LoVo (cell line): ENCODE data around the gene ARL8B.
"Not testable (repeated sequence)": the region's sequence is repeated elsewhere in the genome, so short reads cannot be mapped to it uniquely, and the experiment has no call there.

ENCODE experiments used
- DNase-seq: peaks from one replicate; pipeline ENCODE4 v3.0.0-alpha.2; 2016; ENCODE audit warnings: low spot score

Gene ARL8B

DNA sequence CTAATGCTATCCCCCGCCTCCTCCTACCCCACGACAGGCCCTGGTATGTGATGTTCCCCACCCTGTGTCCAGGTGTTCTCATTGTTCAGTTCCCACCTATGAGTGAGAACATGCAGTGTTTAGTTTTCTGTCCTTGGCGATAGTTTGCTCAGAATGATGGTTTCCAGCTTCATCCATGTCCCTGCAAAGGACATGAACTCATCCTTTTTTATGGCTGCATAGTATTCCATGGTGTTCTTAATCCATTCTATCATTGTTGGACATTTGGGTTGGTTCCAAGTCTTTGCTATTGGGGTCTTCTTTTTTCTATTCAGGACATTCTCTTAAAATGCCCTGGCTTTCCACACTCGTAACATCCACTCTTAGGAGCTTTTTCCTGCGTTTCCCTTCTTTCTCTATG lies 25.1 kb downstream of the ARL8B start:
- DNase-seq, result not testable (repeated sequence)

DNA sequence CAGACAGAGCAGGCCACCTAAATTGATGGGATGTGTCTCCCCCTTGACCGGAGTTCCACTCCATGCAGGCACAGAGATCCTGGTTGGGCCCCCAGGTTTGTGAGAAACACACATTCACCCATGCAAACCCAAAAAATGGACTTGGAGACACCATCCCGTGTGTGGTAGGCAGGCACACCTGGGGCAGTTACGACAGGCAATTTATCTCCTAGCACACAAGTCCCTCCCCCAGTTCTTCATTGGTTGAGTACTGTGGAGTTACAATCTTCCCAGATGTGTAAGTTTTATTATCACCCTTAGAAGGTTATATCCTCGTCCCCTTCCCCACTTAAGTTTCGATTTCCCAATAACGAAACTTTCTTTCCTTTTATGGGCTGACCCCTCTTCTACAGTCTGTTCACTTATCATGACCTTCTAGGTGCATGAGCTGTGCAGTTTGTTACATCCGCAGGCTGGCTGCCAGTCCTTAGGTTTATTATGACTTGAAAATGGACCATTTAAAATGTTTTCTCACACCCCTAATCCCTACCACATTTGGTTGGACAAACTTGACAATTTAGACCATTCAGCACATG lies 27.3 kb downstream of the ARL8B start:
- DNase-seq, result no peak

DNA sequence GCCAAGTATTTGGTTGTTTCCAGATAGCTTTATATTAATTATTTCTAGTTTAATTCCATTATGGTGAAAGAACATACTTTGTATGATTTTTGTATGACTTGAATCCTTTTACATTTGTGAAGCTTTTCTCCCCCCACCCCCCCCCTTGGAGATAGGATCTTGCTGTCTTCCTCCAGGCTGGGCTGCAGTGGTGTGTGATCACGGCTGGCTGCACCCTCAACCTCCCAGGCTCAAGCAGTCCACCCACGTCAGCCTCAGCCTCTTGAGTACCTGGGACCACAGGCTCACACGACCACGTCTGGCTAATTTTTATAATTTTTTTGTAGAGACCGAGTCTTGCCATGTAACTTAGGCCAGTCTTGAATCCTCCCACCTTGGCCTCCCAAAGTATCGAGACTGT lies 29.5 kb downstream of the ARL8B start:
- no peak for DNase-seq

DNA sequence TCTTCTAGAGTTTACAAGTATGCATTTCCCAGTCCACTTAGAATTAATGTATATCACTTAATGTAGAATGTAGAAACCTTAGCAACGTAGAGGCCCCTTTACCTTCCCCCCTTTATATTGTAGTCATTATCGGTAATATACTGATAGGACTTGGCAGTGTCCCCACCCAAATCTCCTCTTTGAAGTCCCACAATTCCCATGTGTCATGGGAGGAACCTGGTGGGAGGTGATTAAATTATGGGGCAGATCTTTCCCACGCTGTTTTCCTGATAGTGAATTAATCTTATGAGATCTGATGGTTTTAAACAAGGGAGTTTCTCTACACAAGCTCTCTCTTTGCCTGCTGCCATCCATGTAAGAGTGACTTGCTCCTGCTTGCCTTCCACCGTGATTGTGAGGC lies 31.0 kb downstream of the ARL8B start:
- DNase-seq, result no peak

DNA sequence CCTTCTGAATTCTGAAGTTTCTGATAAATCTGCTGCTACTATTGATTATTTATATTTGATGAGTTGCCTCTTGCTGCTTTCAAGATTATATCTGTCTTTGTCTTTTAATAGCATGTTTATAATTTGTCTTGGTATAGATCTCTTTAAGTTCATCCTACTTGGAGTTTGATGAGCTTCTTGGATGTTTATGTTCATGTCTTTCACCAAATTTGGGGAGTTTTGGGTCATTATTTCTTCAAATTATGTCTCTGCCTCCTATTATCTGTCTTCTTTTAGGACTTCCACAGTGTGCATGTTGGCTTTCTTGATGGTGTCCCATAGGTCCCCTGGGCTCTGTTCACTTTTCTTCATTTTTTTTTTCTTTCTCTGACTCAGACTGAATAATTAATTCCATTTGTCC lies 33.1 kb downstream of the ARL8B start:
- DNase-seq, result no peak

DNA sequence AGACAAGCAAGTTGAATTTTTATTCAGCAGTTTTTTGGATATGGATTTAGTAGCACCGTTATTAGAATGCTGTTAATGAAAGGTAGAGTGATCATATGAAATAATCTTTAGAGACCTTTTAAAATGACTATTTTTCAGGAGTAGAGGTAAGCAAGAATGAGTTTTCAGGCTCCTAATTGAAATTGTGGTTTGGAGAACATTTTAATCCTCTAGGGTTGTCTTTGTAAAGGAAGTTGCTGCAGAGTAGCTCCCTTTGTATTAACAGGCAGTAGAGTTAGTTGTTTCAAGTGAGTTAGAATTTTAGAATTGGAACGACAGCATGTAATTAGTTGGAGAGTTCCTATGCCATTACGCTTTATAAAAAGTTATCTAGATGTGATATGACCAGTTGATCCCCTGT lies 38.2 kb downstream of the ARL8B start:
- DNase-seq, result no peak

DNA sequence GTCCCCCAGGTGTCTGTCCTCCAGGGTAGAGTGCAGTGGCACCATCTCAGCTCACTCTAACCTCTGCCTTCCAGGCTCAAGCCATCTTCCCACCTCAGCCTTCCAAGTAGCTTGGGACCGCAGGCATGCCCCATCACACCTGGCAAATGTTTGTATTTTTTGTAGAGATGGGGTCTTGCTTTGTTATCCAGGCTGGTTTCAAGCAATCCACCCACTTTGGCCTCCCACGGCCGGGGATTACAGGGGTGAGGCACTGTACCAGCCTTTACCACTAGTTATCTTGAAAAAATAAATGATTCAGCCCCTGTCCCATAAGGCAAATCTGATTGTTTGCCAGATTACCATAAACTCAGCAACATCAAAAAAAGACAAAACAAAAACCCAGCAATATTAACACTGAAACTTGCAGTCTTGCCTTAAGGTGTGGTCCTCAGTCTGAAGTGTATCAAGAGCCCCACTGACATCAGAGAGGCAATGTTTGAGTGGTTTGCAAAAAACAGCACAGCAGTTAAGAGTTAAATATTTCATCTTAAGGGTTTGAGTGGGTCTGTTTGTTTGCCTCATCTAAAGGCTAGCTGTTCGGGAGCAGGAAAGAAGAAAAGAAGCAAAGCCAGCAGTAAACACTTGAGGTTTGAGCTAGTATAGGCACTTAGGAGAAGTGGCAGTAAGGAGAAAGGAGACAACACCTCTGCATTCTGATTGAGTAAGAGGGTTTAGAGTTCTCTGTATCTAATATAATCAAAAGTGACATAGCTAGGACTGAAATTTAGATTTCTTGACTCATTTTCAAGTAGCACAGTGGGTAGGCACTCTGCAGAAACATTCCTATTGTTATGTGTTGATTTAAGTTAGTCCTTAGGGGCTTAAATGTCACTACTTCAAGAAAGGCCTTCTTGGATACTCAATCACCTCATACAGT lies 39.1 kb downstream of the ARL8B start:
- DNase-seq, result no peak

DNA sequence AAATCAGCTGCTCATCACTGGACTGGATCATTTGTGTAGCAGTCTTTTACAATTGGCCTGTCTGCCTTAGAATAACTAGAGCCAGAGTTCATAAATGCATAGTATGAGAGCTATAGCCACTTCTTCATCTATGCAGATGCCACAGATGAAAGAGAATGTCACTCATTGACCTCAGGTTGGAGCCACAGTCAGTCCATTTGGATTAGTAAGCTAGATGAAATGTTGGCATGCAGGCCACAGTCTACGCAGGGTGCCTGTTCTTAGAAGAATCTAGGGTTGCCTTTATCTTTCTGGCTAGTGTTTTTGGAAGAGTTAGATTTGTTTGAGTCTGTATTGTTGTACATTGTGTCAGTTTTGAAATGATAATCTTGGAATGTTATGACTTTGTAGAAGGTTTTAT lies 40.0 kb downstream of the ARL8B start:
- no peak for DNase-seq

DNA sequence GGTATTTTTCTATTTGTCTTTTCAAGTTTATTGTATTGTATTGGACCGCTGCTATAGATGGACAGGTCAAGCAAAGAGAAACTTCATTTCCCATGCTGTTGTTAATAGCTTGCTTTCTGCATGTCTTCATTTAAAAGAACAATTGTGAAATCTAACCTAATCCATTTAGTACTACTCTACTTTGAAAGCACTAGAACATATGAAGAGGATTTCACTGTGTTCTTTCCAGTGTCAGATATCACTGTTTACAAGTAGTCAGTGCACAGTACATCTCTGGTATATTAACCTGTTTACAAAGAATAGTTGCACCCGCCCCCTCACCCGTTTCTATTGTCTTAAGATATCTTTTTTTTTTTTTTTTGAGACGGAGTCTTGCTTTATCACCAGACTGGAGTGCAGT lies 43.6 kb downstream of the ARL8B start:
- no peak for DNase-seq

DNA sequence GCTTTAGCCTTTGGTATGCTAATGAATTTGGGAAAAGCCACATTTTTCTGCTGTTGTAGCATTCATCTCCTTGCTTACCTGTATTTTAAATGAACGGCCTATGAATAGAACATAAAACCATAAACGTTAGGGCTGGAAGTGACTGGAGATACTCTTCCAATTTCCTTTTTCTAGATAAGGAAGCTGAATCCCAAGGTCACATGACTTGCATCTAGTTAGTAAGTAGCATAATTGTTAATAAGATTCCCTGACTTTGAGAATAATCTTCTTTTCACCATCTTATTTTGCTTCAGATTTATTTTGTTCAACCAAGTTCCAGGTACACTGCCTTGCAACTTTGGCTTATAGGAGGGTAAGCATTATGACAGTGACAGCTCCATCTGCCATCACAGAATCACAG lies 44.8 kb downstream of the ARL8B start:
- no peak for DNase-seq

DNA sequence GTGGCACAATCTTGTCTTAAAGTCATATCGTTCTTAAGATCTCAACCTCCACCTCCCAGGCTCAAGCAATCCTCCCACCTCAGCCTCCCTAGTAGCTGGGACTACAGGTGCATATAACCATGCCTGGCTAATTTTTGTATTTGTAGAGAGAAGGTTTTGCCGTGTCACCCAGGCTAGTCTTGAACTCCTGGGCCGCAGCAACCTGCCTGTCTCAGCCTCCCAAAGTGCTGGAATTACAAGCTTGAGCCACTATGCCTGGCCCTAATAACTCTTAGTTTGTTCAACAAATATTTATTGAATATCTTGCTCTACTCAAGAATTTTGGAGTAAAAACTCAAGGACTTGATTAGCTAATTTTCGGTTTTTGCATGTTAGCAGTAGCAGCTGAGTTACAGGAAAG lies 46.0 kb downstream of the ARL8B start:
- DNase-seq, result no peak

DNA sequence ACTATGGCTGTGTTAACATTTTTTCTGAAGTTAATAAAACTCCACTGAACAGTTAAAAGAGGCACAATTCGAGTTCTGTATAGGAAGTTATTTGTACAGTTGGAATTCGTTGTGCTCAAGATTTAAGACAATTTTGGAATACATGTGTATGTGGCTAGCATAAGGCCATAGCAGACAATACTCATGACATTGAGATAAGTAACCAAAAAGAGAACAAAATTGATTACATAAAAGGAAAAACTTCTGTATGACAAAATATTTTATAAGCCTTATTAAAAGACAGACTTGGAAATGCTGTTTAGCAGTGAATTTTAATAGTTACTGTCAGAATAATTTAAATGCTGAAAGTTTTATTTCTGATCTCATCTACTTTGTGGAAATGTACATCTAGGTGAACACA lies 47.7 kb downstream of the ARL8B start:
- DNase-seq, result no peak

DNA sequence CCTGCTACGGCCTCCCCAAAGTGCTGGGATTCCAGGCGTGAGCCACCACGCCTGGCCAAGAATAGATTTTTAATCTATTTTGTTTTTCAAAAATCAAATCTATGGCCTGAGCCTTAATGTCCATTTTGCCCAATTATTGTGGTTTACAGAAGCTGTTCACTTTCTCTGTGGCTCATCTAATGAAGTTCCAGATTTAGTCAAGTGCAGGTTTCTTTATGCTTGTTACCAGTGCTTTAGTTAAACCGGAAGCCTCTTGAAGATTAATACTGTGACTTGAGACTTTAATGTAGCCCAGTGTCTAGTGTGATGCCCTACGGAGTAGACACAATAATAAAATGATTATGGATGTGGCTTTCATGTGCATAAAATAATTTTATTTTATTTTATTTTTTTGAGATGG lies 48.9 kb downstream of the ARL8B start:
- DNase-seq, result no peak

DNA sequence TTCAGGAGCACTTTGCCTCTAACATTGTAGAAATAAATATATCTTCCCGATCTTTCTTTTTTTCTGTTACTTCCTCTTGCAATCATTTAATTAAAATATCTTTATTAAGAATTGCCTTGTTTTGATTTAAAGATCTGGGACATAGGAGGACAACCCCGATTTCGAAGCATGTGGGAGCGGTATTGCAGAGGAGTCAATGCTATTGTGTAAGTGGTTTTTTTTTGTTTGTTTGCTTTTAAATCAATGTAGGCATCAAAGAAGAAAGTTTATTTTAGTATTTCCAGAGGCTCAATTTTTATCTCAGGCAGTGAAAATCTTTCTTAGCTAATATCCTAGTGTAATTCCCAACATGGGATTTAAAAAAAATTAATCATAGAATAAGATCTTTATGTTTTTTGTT lies 49.9 kb downstream of the ARL8B start:
- DNase-seq, result no peak

DNA sequence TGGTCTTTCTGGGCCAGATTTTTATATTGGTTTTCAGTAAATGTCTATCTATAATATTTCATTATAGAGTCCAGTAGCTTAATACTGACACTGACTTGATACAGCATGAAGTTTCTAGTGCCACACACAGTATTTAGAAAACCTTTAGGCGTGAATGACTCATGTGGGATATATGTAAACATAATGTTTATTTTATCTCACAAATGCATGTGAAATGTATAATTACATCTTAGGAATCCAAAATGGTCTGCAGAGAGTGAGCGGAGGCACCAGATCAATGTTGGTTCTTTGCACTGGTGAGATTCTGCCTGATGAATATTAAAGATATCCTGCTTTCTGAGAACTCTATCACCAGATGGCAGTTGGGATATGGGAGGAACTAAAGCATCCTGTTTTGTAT lies 56.9 kb downstream of the ARL8B start:
- DNase-seq, result not testable (repeated sequence)

DNA sequence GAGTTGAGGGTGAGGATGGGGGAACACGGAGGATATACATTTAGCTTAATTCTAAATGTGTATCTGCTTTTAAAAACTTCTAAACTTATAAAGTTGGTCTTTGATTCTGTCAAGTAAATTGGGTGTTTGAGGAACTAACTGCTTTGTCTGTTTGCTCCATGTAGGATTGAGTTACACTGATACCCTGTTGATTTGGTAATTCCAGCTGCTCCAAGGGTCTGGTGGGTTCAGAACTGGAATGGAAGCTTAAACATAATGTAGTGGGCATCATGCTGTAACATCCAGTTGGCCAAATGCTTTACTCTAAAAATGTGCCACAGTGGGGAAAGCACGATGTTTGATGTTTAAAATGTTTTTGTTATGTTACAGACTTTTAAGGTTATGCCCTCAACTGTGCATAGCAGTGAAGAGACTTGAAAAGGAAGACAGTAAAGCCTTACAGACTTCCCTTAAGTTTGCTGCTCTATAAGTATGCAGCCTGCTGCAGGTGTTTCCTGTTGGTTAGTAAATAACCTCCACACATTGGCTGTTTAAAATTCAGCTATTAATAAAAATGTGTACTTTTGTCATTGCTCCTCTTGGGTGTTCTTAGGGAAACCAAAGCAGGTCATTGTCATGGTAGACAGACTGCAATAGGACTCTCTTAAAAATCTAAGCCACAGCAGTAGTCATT lies 59.5 kb downstream of the ARL8B start:
- DNase-seq, result no peak

DNA sequence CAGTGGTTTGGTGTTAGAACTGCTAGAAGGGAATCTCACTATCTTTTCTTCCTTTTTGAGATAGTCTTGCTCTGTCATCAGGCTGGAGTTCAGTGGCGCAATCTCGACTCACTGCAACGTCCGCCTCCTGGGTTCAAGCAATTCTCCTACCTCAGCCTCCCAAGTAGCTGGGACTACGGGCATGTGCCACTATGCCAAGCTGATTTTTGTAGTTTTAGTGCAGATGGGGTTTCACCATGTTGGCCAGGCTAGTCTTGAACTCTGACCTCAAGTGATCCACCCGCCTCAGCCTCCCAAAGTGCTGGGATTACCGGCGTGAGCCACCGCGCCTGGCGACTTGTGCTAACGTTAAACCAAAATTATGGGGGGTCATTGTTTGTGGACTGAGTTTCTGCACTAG lies 61.6 kb downstream of the ARL8B start:
- DNase-seq, result not testable (repeated sequence)

DNA sequence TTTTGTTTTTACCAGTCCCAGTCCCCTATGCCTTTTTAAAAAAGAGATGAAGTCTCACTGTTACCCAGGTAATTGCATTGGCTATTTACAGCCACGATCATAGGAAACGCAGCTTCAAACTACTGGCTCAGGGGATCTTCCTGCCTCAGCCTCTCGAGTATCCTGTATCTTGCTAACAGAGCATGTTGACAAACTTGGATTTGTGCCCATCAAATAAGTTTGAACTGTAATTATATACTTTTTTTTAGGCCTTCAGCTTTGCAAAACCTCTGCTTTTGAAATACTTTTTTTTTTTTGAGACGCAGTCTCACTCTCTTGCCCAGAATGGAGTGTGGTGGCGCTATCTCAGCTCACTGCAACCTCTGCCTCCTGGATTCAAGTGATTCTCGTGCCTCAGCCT lies 62.4 kb downstream of the ARL8B start:
- no peak for DNase-seq

DNA sequence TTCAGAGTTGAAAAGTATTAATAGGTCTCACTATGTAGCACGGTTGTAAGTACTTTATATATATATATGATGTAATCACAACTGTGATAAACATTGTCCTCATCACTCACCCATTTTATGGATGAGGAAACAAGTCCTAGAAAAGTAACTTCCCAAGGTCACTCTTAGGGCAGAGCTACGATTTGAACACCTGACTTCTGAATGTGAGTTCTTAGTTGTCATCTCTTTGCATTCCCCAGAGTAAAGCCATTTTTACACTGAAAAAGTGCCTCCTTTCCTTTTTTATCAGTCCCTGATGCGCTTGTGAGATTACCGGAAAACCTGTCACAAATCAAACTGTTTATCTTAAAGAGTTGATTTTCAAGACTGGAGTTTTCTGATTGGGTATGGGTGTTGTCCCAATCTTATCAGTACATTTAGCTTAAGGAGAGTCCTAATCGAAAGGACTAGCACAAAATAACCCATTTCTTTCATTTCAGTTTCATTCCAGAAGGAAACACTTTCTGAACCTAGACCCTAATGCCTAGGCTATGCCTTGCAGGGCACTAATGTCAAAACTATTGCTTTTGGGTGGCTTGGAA lies 63.1 kb downstream of the ARL8B start:
- no peak for DNase-seq

DNA sequence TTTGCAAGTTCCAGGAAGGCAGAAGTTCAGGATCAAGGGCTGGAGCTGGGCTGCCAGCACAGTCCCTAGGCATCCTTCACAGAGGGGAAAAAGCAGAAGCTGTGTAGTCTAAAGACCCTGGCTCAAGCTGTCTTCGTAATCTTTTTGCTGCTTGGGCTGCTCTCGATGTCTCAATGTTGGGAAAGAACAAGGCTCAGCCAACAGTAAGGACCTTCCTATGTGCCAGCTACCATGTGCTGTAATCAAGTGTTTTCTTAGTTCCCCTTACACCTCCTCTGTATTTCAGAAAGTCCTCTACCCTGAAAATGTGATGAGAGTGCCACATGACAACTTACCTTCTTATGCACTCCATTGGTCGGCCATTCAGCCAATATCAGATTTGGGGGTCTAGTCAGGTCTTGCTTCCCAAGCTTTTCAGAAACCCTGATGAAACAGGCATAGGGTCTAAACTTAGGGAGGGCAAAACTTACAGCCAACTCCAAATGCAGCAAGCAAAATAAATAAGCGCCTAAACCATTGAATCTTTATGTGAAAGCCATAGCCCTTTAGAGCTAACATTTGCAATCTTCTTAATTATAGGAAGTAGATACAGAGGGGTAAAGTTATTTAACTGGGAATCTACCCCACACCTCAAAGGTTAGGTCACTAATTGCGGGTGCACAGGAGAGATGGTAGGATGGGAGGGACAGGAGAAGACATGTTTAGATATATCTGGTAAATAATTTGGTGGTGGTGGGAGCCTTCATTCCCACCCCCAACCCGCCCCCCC lies 64.2 kb downstream of the ARL8B start:
- DNase-seq, result no peak

DNA sequence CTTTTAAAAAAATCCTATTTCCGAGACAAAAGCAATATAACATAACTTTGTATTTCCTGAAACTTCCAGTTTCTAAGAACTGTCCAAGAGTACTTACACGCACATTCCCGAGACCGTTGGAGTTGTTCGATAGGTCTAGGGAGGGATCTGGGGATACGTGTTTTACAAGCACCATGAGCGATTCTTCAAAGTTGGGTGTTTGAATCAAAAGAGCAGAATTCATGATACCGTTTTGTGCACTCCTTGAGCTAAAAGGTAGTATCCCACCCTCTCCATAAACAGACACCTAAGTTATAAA lies 64.7 kb downstream of the ARL8B start:
- DNase-seq, result no peak

DNA sequence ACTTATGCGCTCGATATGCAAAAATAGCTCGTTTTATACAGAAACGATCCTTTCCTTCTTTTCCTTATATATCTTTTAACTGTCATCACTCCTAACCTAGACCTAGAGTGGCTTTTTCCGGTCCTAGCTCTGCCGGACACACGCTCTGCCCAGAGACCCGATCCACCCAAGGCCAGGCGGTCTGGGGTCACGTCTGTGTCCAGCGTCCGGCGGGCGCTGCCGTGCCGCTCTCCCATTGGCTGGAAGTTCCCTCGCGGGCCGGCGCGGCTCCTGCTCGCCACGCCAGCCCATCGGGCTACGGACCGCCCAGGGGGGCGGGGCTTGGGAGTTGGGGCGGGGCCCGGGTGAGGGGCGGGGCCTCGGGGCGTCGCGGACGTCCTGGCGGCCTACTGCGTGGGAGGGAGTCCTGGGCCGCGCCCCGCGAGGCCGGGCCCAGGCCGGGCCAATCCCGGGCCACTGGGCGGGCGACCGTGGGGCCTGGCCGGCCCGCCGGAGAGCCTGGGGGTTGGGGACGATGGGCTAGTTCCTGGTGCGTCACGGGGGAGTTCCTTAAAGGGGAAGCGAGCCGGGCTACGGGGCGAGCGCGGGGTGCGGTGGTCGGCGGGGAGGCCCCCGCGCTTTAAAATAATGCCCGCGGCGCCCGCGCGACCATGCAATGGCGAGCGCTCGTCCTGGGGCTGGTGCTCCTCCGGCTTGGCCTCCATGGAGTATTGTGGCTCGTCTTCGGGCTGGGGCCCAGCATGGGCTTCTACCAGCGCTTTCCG lies 65.2 kb downstream of the ARL8B start, which contains the start of gene EDEM1:
Gene EDEM1 (plus strand): TSS at position 552 of the 764 bp plus-strand sequence. CDS start 99 bp downstream, at position 651.
- peak; percentile 91 for DNase-seq
